PFSK-1 (cell line): ENCODE measurements around the gene DPT.

ENCODE experiments used
- POLR2AphosphoS5 ChIP-seq: IDR thresholded peaks from 2 replicates; pipeline ENCODE4 v1.6.1; 2012; ENCODE audit warnings: low read depth, mild to moderate bottlenecking, control low read depth, low read length, moderate library complexity
- SIN3A ChIP-seq: IDR thresholded peaks from 2 replicates; pipeline ENCODE4 v1.6.1; 2012; ENCODE audit warnings: mild to moderate bottlenecking, low read length, moderate library complexity, borderline replicate concordance; ENCODE audit not compliant: insufficient read depth
- TAF1 ChIP-seq: IDR thresholded peaks from 2 replicates; pipeline ENCODE4 v1.6.1; 2012; ENCODE audit warnings: low read length, control low read depth, borderline replicate concordance; ENCODE audit not compliant: insufficient read depth
- TF ChIP-seq, protein P1 (sequence below), 2 experiments: IDR thresholded peaks; 2 replicates each; pipeline versions ENCODE4 v1.6.1 to v1.8.0; 2011 to 2012; ENCODE audit warnings: low read depth in 2 of 2, low read length in 2 of 2, control low read depth in 1 of 2, inconsistent platforms in 1 of 2, mild to moderate bottlenecking in 1 of 2, moderate library complexity in 1 of 2; ENCODE audit not compliant: insufficient read depth in 1 of 2

DNA sequence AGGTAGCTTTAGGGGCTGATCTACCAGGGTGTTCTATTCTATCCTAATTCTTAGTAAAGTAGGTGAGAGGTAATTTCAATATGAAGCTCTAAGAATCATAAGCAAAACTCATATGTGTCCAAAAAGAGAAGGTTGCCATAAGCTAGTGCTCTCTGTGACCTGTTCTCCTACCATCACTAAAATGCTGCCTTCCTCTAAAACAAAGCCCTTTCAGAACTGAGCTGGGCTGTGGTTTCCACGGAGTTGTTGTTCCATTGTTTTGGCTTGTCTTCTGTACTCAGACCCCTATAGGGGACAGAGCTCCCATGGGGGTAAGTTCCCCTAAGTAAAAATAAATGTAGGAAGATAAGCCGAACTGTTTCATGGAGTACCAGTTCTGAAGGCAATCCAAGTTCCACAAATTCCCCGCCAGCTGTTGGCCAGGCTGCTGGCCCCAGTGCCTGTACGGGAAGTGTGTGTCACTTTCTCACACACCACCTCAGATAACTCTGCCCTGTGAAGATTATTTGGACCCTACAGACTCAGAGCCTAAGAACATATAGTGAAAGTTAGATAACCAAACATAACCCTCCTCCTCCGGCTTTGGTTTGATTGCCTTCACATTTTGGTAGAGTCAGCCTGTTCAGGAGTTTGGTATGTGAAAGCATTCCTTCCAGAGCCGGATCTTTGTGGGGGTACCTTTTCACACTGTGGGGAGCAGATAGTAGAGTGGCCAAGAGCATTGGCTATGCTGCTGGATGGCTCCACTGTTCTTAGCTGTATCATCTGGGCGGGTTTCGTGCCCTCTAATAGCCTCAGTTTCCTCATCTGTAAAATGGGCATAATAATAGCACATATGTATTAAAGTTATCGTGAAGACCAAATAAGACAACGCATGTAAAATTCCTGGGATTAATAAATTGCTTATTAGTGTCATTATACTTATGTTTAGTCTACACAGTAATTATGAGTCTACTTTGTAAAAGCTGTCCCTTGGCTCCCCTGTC lies 10.8 kb downstream of the DPT start:
- TF ChIP-seq SIN3A (no peak), POLR2AphosphoS5 (no peak), TAF1 (no peak)
- TF ChIP-seq, protein P1, sequence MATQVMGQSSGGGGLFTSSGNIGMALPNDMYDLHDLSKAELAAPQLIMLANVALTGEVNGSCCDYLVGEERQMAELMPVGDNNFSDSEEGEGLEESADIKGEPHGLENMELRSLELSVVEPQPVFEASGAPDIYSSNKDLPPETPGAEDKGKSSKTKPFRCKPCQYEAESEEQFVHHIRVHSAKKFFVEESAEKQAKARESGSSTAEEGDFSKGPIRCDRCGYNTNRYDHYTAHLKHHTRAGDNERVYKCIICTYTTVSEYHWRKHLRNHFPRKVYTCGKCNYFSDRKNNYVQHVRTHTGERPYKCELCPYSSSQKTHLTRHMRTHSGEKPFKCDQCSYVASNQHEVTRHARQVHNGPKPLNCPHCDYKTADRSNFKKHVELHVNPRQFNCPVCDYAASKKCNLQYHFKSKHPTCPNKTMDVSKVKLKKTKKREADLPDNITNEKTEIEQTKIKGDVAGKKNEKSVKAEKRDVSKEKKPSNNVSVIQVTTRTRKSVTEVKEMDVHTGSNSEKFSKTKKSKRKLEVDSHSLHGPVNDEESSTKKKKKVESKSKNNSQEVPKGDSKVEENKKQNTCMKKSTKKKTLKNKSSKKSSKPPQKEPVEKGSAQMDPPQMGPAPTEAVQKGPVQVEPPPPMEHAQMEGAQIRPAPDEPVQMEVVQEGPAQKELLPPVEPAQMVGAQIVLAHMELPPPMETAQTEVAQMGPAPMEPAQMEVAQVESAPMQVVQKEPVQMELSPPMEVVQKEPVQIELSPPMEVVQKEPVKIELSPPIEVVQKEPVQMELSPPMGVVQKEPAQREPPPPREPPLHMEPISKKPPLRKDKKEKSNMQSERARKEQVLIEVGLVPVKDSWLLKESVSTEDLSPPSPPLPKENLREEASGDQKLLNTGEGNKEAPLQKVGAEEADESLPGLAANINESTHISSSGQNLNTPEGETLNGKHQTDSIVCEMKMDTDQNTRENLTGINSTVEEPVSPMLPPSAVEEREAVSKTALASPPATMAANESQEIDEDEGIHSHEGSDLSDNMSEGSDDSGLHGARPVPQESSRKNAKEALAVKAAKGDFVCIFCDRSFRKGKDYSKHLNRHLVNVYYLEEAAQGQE (IDR thresholded peaks at IDR 0.05; ENCODE audit: insufficient read depth in 1 of 2, low read depth in 2 of 2, low read length in 2 of 2), result no peak
